A673 (cell line): Measurements from ENCODE around the gene OR2F2.

Experiments
- CTCF ChIP-seq: fragments of 300-800, 200-600 bp; sonication (generic); conservative IDR thresholded peaks from 2 replicates; pipeline ENCODE4 v1.5.1; 2017; ENCODE audit warnings: low read depth, mild to moderate bottlenecking, antibody characterized with exemption, low read length, moderate library complexity, mixed read lengths
- EZH2 ChIP-seq: fragments of 200-600 bp; sonication (generic); IDR thresholded peaks from 2 replicates; pipeline ENCODE4 v1.6.1; 2017; ENCODE audit warnings: borderline replicate concordance, low read depth, mild to moderate bottlenecking, mixed read lengths, antibody characterized with exemption, low read length; ENCODE audit not compliant: poor library complexity, severe bottlenecking

- TF ChIP-seq CTCF (no peak), EZH2 (no peak)
Measured at GRCh38 chr7:143936087-143937009, 1.3 kb downstream of the OR2F2 start.
